ENCODE data around the gene CDCA3.

- no peak for TF ChIP-seq ETV6 (CRISPR knock-in tag; IDR thresholded peaks at IDR 0.05)
- no peak for TF ChIP-seq MAX (CRISPR knock-in tag; IDR thresholded peaks at IDR 0.05)
- TF ChIP-seq CTCF (IDR thresholded peaks at IDR 0.05), result no peak
- no peak for TF ChIP-seq PREB (CRISPR knock-in tag; IDR thresholded peaks at IDR 0.05; ENCODE audit: borderline replicate concordance)
- no peak for TF ChIP-seq NR2C2 (CRISPR knock-in tag; IDR thresholded peaks at IDR 0.05)
- TF ChIP-seq MXD4 (CRISPR knock-in tag; IDR thresholded peaks at IDR 0.05; ENCODE audit: borderline replicate concordance), result no peak
- no peak for TF ChIP-seq EMX1 (CRISPR knock-in tag; IDR thresholded peaks at IDR 0.05)
- no peak for TF ChIP-seq TCF7 (CRISPR knock-in tag; IDR thresholded peaks at IDR 0.05; ENCODE audit: low read depth)
- no peak for TF ChIP-seq ZNF532 (CRISPR knock-in tag; IDR thresholded peaks at IDR 0.05; ENCODE audit: borderline replicate concordance)
Measured at GRCh38 chr12:6894321-6894720, 43.2 kb upstream of the CDCA3 start.
